NT2/D1 (cell line): ENCODE measurements around the gene DIDO1.

Source experiments
- SUZ12 ChIP-seq: IDR thresholded peaks from 2 replicates; pipeline ENCODE4 v1.6.1; 2011; ENCODE audit not compliant: insufficient read length, insufficient read depth; ENCODE audit errors: extremely low read depth
- YY1 ChIP-seq: IDR thresholded peaks from 2 replicates; pipeline ENCODE4 v1.6.1; 2011; ENCODE audit not compliant: insufficient read length, insufficient read depth
- ZNF274 ChIP-seq: IDR thresholded peaks from 2 replicates; pipeline ENCODE4 v1.6.1; 2011; ENCODE audit warnings: mild to moderate bottlenecking, low read depth, low read length

- no peak for TF ChIP-seq ZNF274
- no peak for TF ChIP-seq YY1
- TF ChIP-seq SUZ12: no peak
Observed at GRCh38 chr20:62836967-62837490, 89.3 kb downstream of the DIDO1 start.
